Putamen (tissue), 1 donor: ENCODE results near the gene DRAP1.

ENCODE experiments used
- DNase-seq: peaks from one replicate; pipeline ENCODE4 v3.0.0-alpha.2; 2016; ENCODE audit warnings: low spot score

Gene DRAP1

DNA sequence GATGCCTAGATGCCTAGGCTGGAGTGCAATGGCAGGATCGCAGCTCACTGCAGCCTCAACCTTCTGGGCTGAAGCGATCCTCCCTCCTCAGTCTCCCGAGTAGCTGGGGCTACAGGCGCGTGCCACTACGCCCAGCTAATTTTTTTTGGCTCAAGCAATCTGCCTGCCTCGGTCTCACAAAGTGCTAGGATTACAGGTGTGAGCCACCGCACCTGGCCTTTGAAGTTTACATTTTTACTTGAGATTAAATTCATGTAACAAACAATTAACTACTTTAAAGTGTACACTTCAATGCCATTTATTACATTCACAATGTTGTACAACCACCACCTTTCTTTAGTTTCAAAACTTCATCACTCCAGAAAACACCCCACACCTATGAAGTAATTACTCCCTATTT lies 15.5 kb upstream of the DRAP1 start:
- DNase-seq: no peak

DNA sequence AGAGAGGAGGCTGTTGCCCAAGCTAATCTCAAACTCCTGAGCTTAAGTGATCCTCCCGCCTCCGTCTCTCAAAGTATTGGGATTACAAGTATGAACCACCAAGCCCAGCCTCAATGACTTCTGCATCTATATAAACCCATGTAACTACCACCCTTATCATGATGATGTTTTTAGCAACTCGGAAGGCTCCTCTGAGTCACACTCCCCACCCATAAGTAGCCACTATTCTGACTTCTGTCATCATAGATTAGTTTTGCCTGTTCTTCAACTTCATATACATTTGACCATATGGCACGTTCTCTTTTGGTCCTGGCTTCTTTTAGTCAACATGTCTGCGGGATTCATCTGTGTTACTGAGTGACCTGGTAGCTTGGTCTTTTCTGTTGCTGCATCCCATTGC lies 12.6 kb upstream of the DRAP1 start:
- DNase-seq: no peak

DNA sequence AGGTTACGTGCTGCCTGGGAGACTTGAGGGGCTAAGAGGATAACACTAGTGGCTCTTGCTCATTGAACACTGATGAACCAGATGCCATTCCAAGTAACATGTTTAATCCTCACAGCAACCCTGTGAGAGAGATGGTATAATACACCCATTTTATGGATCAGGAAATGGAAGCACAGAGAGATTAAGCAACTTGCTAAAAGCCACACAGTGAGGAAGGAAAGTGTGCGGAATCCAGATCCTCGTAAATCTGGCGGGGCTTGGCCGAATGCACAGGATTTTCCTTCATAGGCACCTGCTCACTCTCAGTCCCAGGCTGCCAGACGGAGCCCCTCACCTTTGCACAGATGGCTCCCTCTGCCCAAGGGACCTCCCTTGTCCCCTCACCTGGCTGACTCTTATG lies 11.3 kb upstream of the DRAP1 start:
- no peak for DNase-seq

DNA sequence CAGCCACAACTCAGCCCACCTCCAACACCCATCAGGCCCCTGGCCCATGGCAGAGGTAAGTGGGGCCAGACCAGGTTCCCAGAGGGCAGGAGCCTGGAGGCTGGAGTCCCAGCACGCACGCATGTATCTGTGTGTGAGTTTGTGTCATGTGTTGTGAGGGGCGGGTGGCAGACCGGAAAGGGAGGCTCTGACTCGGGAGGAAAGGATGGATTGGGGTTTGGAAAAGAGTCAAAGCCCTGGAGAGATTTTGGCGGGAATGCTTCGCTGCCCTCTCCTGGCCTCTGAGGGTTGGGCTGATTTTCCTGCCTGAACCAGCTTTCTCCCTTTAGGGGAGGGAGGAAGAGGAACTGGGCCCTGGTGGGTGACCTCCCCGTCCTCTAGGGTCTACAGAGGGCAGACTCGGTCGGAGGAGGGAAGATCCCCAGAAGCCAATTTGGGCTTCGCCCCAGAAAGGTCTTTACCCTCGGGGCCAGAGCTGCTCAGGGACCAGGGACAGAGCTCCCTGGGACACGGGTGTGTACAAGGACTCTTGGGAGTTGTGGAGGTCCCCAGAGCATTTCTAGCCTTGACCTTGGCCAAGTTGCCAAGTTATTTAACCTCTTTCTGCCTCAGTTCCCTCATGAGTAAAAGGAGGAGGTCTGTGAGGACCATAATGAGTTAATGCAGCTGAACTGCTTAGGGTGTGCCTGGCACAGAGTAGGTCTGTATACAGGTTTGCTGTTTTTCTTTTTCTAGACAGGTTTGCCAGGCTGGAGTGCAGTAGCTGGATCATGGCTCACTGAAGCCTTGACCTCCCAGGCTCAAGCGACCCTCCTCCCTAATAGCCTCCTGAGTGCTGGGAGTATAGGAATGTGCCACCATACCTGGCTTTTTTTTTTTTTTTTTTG lies 7.3 kb upstream of the DRAP1 start:
- no peak for DNase-seq

DNA sequence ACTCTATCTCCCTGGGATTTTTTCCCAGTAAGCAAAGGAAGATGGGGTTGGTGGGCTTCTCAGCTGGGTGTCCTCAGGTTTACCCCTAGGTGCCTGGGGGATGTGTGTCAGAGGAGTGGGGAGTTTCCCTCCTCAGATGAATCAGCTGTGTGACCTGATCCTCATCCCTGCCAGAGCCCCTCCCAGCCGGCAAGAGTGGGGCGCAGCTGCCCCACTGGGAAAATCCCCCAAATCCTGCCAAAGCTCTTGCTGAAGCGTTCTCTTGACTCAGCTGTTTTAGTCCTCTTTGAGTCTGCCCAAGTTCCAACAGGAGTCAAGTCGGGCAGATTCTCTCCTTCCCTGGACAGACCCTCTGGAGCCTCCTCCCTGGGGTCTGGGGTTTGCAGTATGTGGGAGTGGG lies 6.4 kb upstream of the DRAP1 start:
- no peak for DNase-seq

DNA sequence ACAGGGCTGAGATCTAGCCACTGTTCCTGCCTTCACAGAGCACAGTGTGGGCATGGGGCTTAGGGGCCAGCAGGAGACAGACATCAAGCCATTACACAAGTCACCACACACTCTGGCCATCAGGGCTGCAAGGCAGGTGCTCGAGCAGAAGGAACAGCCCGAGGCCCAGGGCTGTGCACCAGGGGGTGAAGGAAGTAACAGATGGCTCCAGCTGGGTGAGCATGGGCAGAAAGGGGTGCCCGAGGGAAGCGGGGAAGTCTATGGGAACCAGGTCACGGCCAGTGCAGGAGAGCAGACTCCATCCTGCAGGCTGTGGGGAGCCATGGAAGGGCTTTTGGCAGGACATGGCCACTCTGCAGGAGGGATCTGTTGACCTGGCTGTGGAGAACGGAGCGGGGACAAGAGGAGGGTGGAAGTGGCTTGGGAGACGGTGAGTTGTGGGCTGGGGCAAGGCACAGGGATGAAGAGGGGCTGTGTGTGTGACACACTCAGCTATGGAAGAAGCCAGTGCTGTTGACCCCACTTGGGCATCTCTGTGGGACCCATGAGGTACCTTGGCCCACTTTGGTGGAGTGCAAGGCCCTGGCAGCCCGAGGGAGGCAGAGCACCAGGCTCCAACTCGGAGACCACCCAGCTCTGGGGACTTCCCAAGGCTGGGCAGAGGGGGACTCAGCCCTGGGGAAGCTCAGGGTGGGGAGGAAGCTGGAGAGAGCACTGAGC lies 4.0 kb upstream of the DRAP1 start:
- no peak for DNase-seq

DNA sequence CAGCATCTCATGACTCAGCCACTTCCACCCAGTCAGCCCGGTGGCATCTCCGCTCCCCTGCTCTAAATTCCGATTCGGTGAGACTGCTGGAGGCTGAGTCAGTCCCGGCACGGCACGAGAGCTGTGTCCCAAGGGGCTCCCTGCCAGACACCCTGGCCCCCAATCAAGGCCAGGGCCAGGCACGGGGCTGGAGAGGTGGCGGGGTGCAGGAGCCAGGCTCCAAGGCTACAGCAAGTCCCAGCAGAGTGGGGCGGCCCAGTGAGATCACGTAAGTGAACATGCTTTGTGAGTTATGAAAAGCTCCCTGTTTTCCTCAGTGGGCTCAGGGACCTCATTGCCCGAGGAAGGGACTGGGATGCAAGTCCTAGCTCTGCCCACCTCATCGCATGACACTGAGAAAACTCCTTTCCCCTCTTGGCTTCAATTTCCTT lies 3.4 kb upstream of the DRAP1 start:
- no peak for DNase-seq

DNA sequence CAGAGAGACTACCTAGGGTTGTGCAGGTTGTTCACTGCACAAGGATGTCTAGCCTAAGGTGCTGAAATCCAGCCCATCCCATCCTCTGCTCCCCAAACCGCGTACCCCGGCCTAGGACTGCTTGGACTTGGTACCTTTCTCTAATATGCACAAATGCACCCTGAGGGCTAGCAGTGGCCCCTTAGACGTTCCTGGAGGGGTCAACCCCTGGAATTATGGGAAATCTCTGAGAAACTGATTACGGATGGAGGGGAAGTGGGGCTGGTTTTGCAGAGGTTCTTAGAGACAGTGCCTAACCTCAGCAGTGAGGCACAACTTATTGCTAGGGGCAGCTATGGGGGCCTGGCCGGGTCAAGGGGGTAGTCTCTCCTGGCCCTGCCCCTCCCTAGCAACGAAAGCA lies 2.8 kb upstream of the DRAP1 start:
- DNase-seq: no peak

DNA sequence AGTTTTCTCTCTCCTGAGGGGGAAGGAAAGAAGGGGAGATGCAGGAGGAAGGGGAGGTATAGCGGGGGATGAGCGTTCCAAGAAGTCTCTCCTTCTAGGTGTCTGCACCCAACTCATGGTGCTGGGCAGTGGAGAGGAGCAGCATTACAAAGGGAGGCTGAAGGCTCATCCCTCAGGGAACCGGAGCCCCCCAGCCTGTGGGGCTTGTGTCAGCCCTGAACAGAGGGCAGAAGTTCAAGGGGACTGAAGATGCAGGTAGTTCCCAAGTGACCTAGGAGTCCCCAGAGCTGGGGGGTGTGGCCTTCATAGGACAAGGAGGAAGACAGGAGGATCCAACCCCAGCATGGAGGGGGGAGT lies 2.2 kb upstream of the DRAP1 start:
- no peak for DNase-seq

DNA sequence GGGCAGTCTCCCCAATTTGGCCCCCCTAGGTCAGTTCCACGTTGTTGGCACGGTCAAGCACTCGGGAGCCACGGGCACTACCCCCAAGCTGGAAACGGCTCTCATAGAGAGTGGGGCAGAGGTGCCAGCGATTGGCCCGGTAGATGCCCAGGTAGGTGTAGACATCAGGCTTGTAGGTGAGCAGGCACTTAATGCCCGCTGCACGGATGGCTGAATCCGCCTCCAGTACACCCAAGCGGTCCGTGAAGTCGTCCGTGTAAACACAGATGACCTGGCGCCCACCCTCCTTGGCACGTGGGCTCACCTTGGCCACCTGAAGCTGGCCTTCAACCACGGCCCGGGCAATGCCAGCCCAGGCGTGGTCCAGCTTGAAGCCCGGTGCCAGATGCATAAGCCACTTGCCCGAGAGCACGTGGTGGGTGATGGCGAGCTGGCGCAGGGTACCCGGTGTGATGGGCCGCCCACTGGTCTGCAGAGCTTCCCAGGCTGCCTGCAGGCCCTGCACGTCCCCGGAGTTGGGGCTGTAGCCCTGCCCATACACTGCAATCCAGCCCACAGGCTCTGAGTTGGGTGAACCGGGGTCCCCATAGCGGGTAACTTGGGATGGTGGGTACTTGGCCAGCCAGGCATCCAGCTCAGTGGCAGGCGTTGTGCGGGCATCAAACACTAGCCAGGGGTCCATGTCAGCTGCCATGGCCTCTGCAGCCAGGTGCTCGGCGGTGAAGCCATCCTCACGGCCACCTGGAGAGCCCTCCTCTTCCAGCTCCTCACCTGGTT lies 1.6 kb upstream of the DRAP1 start:
- DNase-seq: no peak

DNA sequence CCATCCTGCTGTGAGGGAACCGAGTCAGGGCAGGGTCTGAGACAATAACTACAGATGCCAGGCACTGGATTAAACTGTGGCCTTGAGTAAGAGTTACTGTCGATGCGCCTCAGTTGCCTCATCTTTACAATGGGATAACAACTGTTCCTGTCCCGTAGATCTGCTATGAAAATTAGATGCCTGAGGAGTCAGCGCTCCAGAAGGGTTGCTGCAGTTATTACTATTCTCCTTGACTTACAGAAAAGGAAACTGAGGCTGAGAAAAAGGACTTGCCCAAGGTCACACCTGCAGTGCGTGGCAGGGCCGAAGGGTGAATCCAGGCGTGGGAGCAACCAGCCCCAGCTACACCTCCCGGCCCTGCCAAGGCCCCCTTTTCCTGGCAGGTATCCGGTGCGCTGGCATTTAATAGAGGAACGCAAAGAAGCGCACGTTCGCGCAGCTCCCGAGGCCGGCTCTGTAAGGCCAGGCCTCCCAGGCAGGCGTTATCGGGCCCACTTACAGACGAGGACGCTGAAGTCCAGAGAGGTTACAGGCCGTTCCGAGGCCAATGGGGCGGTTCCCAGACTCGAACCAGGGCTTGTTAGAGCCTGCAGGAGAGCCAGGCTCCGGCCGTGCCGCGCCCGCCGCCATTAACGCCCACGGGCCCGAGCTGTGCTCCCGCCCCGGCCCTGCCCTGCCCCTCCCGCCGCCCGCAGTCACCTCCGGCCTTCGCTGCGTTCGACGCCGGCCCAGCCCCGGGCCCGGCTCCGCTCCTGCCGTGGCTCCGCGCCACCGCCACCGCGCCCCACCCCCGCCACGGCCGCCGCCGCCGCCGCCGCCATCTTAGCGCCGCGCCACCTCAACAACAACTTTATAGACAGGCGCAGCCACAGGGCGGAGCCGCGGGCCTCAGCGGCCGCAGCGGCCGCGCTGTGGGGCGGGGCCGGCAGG lies 750 bp upstream of the DRAP1 start, which contains the start of gene C11orf68:
Gene C11orf68 (minus strand): TSS at position 852 of the 930 bp plus-strand sequence. CDS start 31 bp downstream, at position 821.
- DNase-seq: no peak

DNA sequence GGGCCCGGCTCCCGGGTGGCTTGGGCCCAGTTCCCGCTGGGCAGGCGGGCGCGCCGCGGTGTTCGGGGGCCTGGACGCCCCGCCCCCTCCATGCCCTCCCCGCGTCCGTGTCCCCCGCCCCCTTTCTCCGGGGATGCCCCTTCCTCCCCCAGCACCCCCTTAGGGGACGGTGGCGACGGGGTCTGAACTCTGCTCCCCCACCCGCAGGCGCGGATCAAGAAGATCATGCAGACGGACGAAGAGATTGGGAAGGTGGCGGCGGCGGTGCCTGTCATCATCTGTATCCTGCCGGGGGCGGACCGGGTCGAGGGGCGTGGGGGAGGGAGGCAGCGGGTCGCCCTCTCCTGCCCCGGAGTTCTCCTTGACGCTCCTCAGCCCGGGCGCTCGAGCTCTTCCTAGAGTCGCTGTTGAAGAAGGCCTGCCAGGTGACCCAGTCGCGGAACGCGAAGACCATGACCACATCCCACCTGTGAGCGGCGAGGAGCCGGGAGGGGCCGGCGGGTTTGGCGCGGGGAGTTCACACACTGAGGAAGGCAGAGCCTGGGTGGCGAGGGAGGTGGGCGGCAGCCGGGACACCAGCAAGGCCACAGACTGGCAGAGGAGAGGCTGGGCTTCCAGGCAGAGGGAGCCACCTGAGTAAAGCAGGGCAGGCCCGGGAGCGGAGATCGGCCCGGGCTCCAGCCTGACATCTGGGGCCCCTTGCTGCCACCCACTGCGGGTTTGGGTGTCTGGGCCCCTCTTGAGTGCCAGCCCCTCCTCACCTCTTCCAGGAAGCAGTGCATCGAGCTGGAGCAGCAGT lies 546 bp downstream of the DRAP1 start:
- no peak for DNase-seq

DNA sequence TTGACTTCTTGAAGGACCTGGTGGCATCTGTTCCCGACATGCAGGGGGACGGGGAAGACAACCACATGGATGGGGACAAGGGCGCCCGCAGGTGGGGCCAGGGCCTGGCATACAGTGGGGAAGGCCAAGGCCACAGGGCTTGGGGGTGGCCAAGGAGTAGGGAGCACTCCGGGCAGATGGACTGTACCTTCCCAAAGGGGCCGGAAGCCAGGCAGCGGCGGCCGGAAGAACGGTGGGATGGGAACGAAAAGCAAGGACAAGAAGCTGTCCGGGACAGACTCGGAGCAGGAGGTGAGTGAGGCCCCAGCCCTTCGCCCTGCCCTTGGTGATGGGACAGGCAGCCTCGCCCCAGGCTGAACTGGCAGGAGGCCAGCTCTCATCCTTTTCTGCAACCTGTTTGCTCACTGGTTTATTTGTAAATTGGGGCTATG lies 1.2 kb downstream of the DRAP1 start:
- DNase-seq: no peak

DNA sequence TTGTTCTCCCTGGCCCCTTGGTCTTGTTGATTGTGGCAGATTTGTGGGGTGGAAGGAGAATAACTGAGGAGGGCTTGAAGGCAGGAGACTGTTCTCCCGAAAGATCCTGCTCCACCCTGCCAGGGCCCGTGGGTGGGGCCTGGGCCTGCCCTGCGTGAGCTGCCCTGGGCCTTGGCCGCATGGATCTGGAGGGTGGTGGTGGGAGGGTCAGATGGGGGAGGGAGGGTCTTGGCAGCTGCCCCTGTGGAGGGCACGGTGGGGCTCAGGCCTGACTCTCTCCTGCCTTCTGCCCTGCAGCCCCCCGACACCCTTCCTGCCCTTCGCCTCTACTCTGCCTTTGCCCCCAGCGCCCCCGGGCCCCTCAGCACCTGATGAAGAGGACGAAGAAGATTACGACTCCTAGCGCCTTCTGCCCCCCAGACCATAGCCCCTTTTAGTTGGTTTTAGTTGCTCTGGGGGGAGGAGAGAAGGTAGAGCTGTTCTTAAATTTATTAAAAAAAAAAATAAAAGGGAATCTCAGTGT lies 1.9 kb downstream of the DRAP1 start:
- no peak for DNase-seq

DNA sequence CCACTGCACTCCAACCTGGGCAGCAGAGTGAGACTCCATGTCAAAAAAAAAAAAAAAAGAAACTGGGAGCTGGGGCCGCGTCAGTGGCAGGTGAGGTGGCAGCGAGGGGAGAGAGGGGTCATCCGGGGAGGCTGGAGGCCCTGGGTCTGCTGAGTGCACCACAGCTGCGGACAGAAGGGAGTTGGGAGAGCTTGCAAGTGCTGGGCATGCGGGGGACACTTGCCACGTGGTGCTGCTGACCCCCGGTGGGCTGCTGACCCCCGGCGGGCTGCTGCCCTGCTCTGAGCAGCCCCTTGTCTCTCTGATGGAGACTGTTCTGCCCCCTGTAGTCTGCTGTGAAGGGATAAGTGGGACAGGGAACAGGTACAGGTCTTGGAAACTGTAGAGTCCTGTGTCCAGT lies 2.6 kb downstream of the DRAP1 start:
- no peak for DNase-seq

DNA sequence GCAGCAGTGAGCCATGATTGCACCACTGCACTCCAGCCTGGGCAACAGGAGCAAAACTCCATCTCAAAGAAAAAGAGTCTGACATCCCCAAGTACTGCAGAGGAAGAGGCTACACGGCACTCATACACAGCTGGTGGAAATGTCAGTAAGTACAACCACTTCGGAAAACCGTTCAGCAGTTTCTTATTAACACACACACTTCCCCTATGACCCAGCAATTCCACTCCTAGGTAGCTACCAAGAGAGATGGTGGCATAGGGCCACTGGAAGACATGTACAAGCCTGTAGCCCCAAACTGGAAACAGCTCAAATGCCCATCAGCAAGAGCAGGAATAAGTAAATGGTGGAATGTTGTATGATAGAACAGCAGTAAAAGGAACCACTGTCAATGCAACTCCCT lies 3.3 kb downstream of the DRAP1 start:
- DNase-seq: no peak

DNA sequence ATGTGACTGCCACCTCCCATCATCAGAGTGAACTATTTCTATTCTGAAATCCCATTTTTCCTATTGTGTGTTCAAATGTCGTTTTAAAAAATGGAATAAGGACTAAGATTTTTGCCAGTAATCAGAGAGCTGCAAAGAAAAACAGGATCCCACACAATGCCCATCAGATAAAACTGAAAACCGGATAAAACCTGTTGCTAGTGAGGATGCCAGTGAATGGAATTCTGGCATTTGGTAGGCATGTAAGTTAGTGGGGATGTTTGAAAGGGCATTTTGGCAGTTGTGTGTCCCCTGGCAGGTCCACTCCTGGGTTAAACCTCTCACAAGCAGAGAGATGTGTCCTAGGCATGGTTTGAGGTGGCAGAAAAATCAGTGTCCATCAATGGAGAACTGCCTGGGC lies 6.2 kb downstream of the DRAP1 start:
- no peak for DNase-seq

DNA sequence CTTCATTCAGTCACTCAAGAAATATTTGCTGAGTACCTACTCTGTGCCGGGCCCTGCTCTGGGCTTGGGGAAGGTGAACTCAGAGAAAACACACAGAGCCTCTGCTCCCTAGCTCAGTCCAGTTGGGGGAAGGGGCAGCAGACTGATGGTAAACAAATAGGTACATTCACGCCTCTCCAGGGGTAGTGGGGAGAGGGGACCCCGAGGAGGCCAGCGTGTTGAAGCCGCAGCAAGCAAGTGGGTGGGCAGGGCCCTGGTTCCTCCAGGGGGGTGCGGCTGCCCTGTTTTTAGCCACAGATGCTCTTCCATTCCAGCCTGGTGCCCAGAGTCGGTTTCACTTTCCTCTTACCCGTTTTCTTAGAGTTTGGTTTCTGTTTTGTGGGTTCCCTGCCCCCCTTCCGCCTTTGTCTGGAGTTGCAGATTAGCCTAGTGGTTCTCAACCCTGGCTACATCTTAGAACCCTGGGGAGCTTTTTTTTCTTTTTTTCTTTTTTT lies 8.7 kb downstream of the DRAP1 start:
- DNase-seq: no peak

DNA sequence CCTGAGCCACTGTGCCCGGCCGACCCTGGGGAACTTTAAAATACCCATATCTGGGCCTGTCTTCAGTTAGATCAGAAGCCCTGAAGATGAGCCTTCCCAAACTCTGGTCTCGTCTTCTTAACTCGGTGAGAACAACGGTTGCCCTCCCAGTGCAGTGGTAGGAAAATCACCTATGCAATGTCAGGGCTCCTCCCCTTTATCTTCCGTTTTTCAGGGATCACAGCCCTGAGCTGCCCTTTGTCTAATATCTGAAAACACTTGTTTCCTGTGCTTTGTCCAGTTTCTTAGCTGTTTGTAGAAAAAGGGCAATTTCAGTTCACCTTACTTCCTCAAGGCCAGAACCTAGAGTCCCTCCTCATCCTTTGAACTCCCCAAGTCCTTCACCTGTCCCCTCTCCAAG lies 9.4 kb downstream of the DRAP1 start:
- no peak for DNase-seq
